Measurements from ENCODE around the gene TAF11L14. TPM values are rescaled to one million over a fixed set of nuclear protein-coding genes. Genes with fewer than 3 reads are reported as not detected.

TAF11L14 gene
- total and polyA plus RNA-seq, 2 of the 4 experiments (the other 2 are of a cell fraction), result not detected

DNA sequence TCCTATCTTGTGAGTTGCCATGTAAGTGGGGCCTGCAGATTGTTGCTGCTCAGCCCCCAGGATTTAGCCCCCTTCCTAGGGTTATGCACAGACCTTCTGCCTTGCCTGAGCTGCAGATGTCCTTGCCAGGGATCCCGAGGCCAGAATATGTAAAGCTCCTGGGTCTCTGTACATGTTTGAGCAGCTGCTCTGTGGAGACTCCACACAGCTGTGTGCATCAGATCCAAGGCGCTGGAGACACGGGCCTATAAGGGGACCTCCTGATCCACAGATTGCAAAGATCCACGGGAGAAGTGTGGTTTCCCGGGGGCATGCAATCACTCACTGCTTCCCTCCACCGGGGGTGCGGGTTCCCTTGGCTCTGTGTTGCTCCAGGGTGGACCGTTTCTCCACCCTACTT, 28.9 kb downstream of the TAF11L14 start:
- H3K9me3 ChIP-seq (ENCODE audit: control insufficient read depth, insufficient read depth, low read length), result no peaks in the 10 kb centered on the region
- H3K4me3 ChIP-seq (ENCODE audit: insufficient read depth, low read depth, low read length), result no peak overlapping the region
- intact Hi-C loops (cut with micrococcal nuclease) (no loop called here), in situ Hi-C loops (cut with MboI; ENCODE audit: low sequenced_read_pairs) (no loop called here), dilution Hi-C loops (cut with HindIII; ENCODE audit: low sequenced_read_pairs, unreplicated experiment) (no loop called here)
- no peaks in the 10 kb centered on the region for H3K9me1 ChIP-seq (ENCODE audit: insufficient read depth, low read length)
- H4K8ac ChIP-seq (ENCODE audit: low read depth in 2 of 2, low read length in 2 of 2), result no peak overlapping the region
- H3K79me1 ChIP-seq (ENCODE audit: low read depth in 1 of 2, low read length in 2 of 2), result no peaks in the 10 kb centered on the region
- H3K27ac ChIP-seq (ENCODE audit: insufficient read depth, low read length), result no peak overlapping the region
- no peak overlapping the region for H3K4me2 ChIP-seq (ENCODE audit: low read depth, low read length)
- H2AFZ ChIP-seq (replicated peaks; ENCODE audit: low read length, poor library complexity), result no peak overlapping the region
- no peak overlapping the region for H3K23ac ChIP-seq (ENCODE audit: low read depth, low read length)
- BruUV-seq (replicated peaks), result no TSS peak
- H2BK15ac ChIP-seq (ENCODE audit: low read depth, low read length), result no peak overlapping the region
- POLR2A ChIA-PET (ENCODE audit: unreplicated experiment), result no interaction called here
- H2BK120ac ChIP-seq (ENCODE audit: low read depth, low read length), result no peak overlapping the region
- H3K18ac ChIP-seq (ENCODE audit: low read depth, low read length), result no peak overlapping the region
- H3K36me3 ChIP-seq (ENCODE audit: control insufficient read depth, insufficient read depth, low read length), result no peaks in the 10 kb centered on the region
- CTCF ChIA-PET, result no interaction called here
- H3K4me1 ChIP-seq (ENCODE audit: control insufficient read depth, insufficient read depth, low read length), result no peaks in the 10 kb centered on the region
- H2BK20ac ChIP-seq (ENCODE audit: low read depth, low read length), result no peak overlapping the region
- H4K20me1 ChIP-seq (ENCODE audit: insufficient read depth, low read length), result no peaks in the 10 kb centered on the region
- no peak overlapping the region for H4K91ac ChIP-seq (ENCODE audit: insufficient read depth, low read depth, low read length)
- no peak overlapping the region for H2AK5ac ChIP-seq (ENCODE audit: low read depth, low read length)
- H3K27me3 ChIP-seq (ENCODE audit: control insufficient read depth, insufficient read depth, low read length), result no peaks in the 10 kb centered on the region
- H3K56ac ChIP-seq (ENCODE audit: extremely low read depth, insufficient read depth, low read length), result no peak overlapping the region
- DNase-seq (no peak), ATAC-seq (ENCODE audit: low read depth) (no peak)
- H2AK9ac ChIP-seq (replicated peaks; ENCODE audit: low read depth, low read length, poor library complexity), result no peak overlapping the region
- H4K5ac ChIP-seq (ENCODE audit: low read depth, low read length), result no peak overlapping the region
- WGBS, 2 experiments (ENCODE audit: extremely low coverage in 2 of 2, insufficient read length in 1 of 2), result 71% methylated on average over 2 of the region's 8 CpGs; no CpG with 5 or more reads in 1 of the 2 experiments
- H3K14ac ChIP-seq (replicated peaks; ENCODE audit: low read depth, low read length), result no peak overlapping the region
- H3K9ac ChIP-seq (ENCODE audit: low read depth, low read length), result no peak overlapping the region
- TF ChIP-seq RCOR1 (IDR thresholded peaks at IDR 0.05; ENCODE audit: insufficient replicate concordance, low read length), result no peak
- TF ChIP-seq RFX5 (IDR thresholded peaks at IDR 0.05; ENCODE audit: low read depth, low read length), result no peak
- TF ChIP-seq MXI1 (IDR thresholded peaks at IDR 0.05; ENCODE audit: borderline replicate concordance, low read depth, low read length), result no peak
- TF ChIP-seq MAZ (IDR thresholded peaks at IDR 0.05; ENCODE audit: borderline replicate concordance, low read depth, low read length), result no peak
- no peak for TF ChIP-seq POLR2A (IDR thresholded peaks at IDR 0.05; ENCODE audit: low read depth, low read length)
- TF ChIP-seq SMC3 (IDR thresholded peaks at IDR 0.05; ENCODE audit: low read depth, low read length), result no peak
- no peak overlapping the region for H2BK5ac ChIP-seq (ENCODE audit: low read depth, low read length, poor library complexity, severe bottlenecking)
- no peak overlapping the region for H3K4ac ChIP-seq (ENCODE audit: low read depth, low read length)
